GM19043 (cell line): ENCODE results near the gene FYN.
A peak's percentile ranks its signal among the peaks of the same experiment; 100 is the strongest.

Experiments used
- ATAC-seq: cut with Tn5 transposase; IDR thresholded peaks from one replicate; pipeline ENCODE4 v1.9.1; 2021; ENCODE audit warnings: low read depth; ENCODE audit not compliant: unreplicated experiment

Gene FYN

DNA sequence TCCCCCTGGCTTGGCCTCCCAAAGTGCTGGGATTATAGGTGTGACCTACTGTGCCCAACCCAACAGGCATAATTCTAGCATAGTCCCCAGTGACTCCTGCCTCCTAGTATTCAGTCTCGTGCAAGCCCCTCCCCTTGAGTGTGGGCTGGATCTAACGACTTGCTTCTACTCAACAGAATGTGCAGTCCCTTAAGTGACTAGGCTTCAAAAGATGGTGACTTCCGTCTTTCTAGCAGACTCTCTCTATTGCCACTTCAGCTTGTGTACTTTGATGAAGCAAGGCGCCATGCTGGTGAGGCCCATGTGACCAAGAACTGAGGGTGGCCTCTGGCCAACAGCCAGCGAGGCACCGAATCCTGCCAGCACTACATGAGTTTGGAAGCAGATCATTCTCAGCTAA, 157.9 kb downstream of the FYN start:
- ATAC-seq, result no peak

DNA sequence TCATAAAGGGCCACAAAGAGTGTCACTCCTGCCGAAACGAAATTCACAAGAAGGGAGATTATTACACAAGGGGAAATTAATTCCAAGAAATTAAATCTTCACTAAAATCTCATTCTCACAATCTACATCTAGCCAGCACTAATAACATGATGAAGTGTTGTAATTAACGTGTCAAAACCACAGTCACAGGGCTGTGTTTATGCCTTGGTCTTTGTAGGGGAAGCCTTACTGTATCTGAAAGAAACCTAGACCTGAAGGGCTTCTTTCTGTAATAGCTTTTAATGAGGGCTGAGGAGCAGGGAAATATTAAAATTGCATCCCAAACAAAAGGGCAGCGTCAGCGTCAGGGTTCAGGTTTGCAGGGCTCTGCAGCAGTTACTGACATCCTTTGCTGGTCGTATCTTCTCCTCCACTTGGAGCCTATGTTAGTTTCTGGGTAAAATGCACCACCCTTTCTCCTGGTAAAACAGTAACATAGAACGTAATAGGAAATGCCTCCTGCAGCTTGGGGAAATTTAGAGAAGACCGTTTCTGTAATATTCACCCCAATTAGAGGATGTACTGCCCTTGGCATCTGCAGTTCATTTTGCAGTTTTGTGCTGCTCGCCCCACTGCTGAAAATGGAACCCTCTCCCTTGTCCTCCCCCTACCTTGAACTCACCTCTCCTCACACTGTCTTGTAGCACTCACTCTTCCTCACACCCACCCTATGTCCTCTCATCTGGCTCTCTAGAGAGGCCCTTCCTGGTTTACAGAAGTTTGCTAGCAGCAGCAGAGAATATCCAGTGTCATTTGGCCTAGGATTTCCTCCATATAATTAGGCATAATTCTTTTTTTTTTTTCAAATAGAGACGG, 158.6 kb downstream of the FYN start:
- no peak for ATAC-seq

DNA sequence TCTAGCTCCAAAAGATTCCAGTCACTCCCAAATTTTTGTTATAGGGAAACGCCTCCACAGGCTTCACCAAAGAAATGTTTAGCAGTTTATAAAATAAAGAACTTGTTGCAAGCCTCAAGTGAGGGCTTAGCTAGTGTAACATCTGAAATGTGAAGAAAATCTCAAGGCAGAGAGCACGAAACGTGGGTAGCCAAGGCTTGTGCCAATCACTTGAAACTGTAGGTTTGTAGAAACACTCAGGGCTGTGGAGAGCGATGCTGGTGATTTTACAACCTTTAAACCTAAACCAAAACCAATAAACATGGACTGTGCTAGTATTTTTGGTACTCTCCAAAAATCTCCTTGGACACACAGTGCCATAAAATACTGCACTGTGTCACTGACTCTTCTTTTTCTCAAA, 159.4 kb downstream of the FYN start:
- no peak for ATAC-seq

DNA sequence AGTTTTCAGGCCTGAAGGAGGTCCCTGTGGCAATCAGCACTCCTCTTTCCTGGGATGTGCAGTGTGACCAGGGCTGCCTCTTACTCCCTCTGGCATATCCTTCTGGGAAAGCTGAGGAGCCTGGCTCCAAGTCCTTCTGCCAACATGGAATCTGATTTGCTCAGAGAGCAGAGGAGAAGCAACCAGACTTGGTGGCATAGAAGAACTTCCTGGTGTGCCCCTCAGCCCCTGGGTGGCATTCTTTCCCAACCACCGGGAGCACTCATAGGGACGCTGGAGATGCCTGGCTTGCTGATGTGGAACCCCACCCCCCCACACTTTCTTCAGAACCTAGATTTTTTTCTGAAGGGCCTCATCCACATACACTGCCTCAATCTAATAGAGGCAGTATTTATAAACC, 160.0 kb downstream of the FYN start:
- ATAC-seq, result no peak

DNA sequence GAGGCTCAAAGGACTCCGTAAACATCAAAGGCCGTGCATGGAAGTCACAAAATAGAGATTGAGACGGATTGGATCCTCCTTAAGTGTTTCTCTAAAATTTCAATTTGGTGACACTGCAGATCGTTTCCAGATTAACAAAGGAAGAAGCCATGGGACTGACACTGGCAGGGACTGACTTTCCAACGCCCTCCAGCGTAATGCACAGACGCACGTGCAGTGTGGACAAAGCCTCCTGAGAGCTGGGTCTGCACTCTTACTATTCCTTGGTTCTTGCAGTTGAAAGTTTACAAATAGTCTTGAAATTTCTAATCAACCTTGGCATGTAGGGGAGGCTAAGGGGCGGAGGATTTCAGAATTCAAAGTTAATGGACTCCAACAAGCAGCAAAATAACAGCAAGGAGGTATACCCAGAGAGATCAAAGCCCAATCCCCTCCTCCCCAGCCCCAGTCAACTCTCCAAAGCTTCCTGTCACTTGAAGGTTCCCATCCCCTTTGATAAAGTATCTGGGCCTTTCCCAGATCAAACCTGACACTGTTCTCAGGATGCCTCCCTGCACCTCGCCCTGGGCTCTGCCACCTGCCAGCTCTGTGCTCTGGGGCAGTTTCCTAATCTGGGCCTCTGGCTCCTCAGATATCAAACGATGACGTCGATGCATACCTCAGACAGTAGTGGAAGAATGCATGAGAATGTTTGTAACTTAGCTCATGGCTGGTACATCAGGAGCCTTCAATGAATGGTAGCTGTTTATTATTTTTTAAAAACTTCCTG, 161.1 kb downstream of the FYN start:
- no peak for ATAC-seq

DNA sequence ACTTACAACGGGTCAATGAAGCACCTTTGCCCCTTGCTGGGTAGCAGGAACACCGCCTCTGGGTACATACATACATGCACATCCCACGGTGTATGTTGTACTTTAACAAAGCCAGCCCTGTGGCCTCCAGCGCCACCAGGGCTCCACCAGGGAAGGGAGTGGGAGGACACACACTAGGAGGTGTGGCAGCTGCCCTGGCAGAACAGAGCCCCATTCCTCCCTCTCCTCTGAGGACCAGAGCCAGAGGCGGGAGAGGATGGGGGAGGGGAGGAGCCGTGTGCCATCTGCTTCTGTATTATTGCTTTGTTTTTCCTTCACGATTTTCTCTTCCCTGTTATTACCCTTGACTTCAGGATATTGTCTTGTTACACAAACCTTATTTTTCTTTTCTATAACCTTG, 161.8 kb downstream of the FYN start:
- no peak for ATAC-seq

DNA sequence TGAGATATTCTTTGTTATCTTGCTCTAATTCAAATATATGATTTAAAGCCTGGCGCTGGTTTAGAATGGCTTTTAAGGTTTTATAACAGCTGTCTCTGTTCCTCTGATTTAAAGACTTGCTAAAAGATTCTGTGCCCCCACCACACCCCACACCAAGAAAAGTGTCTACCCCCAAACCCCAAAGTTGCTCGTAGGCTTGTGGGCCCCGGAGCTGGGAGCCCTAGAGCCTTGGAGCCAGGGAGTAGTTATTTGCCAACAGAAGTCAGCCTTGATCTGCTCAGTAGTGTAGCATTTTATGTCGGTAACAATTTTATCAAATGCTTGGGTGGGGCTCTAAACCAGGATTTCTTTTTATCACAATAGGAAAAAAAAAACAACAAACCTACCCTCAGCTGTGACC, 162.3 kb downstream of the FYN start:
- no peak for ATAC-seq

DNA sequence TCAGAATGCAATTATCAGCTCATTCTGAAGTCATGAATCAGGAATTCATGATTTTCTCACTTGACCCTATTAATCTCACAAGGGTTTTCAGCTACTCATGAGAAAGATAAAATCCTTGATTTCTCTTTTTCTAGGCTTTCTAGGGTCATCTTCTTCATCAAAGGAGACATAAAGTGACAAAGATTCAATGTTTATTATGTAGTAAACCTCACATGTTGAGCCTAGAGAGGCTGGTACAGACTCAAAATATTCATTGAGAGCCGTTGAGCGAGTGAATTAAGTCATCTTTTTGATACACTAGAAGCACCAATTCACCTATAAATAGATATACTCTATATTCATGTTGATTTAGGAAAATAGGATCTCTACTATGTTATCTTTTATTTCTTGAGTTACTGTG, 162.8 kb downstream of the FYN start:
- no peak for ATAC-seq

DNA sequence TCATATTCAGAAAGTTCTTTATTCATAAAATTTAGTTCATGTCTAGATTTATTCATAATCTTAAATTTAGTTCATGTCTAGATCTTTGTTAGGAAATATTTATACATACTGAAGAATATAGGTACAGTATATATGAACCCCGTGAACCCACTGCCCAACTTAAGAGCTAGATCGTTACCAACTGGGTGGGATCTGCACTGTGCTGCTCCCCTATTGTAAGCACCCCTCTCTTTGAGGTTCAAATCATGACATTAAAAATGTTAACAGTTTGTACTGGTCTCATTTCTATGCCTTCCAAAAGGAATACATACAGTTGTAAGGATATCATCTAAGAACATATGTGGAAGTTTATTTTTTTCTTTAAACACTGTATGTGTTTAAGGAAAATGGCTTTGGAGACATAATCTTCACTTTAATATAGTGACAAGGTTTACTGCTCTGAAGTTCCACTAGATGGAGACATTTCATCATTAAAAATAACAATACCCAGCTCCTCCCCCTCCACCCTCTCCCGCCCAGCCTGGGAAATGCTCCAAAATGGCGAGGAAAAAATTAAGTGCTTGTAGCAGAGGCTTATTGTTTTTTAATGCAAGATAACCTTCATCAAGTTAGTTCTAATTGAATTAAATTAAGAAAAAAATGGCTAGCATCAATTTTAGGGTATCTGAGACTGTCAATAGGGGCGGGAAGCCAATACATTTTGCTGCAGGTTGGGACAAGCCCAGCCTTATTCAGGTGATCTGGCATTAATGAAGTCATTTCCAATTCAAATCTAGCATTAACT, 163.4 kb downstream of the FYN start:
- ATAC-seq, result peak; percentile 79

DNA sequence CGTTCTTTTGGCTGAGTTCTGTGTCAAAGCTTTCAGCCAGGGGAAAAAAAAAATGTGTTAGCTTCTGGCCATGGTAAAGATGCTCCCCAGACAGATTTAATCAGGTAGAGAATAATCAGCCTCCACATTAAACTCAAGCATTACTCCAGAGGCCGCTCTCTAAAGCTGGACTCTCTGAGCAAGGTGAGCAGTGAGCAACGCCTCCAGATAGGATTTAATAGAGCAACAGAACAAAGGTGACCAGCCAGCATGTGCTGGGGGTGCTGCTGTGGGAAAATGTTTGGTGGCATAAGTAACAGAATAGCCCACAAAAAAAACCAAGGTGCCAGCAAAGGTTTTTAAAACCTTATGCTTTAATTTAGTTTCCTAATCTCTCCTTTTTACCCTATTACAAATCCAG, 164.1 kb downstream of the FYN start:
- no peak for ATAC-seq

DNA sequence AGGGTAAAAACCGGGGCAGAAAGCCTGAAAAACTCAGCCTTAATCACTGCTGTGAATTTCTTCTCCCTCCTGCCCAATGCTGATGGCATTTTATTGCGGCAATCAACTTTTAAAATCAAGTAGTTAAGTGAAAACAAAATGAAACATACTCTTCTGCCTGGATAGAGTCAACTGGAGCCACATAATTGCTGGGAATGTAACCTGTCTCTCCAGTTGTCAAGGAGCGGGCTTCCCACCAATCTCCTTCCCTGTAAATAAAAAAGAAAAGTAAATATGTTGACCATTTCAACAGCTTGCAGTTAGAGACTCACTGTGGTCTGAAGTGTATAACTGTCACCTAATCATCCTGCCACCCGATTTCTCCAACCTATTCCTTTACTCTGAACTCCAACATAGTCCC, 165.5 kb downstream of the FYN start:
- ATAC-seq, result no peak

DNA sequence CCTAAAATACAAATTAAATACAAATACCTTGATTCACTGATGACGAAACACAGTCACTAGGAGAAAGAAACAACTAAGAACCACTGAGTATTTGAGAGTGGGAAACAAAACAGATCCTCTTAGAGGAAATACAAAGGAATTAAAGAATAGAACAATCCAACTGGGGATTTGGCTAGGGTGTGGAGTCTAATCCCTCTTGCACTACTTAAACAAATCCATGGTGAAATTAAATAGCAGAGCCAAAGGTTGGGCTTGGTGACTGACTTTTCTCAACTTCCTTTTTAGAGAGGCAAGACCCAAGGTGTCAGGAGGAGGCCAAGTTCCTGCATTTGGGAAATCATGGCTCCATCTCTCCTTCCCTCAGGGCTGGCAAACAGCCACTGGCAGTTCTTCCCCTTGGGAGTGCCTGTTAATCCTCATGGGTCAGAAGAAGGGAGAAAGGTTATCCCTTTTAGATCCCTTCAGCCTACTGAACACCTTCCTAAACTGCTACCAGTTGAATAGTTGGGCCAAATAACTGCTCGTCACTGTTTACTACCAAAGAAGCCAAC, 166.3 kb downstream of the FYN start:
- ATAC-seq, result no peak

DNA sequence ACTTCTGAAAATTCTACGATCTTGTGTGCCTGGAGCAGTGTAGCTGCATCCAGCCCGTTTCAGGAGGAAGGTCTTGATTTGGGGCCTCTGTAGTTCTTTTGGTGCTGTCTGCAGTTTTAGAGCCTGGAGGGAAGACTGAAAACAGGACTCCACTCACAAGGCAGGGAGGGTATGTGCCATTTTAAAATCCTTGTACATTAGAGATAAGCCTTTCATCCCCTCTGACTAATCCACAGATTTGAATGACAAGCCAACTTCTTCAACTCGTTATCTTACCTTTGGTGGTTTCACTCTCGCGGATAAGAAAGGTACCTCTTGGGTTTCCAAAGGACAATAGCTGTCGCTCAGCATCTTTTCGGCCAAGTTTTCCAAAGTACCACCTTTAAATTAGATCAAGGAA, 169.5 kb downstream of the FYN start:
- ATAC-seq, result no peak

DNA sequence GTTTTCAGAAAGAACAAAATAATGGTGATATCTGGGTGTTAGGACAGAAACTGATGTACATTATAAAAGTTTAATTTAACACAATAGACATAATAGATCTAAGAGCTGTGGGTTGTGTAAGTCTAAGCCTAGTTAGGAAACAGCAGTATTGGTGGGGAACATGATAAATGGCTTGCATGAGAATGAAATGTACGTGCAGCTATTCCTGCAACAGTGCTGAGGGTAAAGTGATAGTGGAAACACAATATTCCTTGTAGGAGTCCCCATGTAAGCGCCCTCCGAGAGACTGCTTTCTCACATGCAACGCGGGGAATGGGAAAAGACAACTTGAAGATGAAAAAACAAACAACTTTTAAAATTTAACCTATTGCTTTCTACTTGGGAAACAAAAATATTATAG, 171.0 kb downstream of the FYN start:
- no peak for ATAC-seq

DNA sequence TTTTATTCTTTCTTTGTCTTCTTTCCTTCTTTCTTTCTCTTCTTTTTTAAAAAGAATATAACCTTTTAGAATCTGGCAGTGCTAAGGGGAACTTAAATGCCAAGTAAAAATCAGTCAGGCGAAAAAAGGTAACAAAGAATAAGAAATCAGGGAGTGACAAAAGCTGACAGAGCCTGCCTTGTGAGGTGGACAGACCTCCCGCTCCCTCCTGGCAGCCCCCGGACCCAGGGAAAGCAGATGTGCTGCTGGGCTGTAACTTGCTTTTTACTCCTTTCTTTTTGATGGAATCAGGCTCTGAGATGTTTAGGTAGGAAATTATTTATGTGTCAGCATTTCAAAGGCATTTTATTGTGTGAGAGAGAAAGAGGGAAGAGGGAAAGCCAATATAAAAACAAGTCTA, 172.1 kb downstream of the FYN start:
- no peak for ATAC-seq

DNA sequence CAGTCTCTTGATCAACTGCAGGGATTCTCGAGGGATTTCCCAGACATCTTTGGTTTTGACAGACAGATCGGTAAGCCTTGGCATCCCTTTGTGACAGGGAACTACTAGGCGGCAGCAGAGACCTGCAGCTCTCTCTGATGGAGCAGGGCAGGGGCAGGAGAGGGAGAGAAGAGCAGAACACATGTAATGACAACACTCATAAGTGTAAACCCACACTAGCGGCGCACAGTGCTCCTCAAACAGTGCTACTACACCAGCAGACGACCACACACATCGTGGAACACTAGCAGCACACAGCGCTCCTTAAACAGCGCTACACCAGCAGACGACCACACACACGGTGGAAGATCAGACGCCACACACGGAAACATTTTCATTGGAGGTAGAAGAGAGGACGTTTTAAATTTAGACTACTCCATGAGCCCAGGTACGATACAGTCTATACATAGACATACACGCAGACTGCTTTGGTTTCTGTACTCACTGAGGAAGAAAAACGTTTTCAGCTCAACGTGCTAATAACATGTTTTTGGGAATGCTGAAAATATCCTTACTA, 173.0 kb downstream of the FYN start:
- ATAC-seq, result no peak

DNA sequence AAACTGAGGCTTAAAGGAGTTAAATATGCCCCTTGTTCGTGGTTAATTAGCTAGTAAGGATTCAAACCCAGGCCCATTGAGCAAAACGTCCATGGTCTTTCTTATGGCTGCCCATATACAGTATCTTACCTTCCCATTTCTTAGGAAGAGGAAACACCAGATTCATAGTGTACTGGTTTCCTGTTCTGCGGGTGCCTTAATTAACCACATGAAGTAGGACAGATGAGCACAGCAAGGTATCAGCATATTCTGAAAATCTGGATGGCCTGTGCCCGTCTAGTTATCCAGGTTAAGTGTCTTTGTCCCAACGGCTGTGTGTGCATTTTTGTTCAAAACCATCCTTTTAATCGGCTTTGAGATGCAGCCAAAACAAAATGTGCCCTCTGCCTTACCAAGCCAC, 174.1 kb downstream of the FYN start:
- ATAC-seq, result no peak

DNA sequence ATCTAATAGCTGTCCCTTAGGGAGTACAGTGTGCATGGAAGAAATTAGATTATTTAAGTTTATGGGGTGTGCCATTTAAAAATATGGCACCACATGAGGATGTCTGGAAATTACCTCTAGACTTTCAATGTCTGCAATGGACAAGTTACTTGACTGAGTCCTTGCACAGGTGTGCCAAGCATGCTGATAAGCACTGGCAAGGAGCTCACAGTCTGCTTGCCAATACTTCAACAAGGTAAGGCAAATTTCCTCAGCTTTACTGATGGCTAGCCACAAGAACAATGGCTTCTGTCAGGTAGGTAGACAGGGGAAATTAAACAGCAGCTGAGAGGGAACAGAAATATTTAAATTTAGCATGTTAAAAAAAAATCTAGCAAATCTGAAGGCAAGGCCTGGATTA, 176.4 kb downstream of the FYN start:
- no peak for ATAC-seq

DNA sequence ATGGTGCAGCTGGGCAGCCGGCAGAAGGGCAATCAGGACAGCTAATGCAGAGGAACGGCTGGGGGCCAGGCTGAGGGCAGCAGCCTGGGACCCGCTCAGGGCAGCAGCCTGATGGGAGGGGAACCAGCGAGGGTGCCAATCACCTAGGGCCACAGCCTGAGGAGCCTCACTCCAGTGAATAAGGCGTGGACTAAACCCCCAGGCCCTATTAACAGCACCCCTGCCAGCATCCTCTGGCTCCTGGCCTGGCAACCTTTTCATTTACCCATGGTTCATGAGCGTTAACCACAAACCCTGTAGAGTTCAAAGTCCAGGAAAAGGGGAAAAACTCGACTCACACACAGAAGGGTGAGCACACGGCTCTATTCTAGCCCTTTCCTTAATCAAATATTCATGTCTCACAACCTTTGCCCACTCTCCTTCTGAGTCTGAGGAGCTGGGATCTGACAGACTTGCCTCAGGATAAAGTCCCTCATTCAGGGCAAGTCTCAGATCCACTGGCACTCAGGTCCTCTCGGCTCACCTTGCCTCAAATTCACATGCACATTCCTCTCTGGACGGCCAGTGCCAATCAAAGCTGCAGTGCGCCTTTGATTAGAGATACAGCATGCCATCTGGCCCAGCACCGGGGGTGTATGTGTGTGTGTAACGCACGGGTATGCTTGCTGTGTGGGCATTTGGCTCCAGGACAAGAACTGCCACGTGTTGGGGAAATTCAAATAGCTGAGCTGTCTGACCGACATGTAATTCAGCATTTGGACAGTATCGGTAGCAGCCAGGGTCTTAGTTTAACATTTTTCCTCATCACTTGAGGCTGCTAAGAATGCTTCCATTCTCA, 180.7 kb downstream of the FYN start:
- no peak for ATAC-seq
